SK-N-SH (cell line): ENCODE data around the gene BLCAP. TPM values are rescaled to one million over a fixed set of nuclear protein-coding genes. Genes with fewer than 3 reads are reported as not detected.

Experiments
- CTCF ChIA-PET: fragments of 300-600, 350-600 bp; formaldehyde crosslinking; extraction: SDS; loops from one replicate; lab custom pipeline; 2021; lab: Yijun Ruan, JAX
- POLR2A ChIA-PET: fragments of 350-600 bp; sonication (Branson Sonifier 250); formaldehyde crosslinking; extraction: SDS; loops from one replicate; lab custom pipeline; 2020; ENCODE audit warnings: antibody characterized with exemption, inconsistent platforms; lab: Yijun Ruan, JAX
- DNase-seq: peaks from one replicate; pipeline ENCODE4 v3.0.0; 2012
- H2AFZ ChIP-seq: fragments of 200-600 bp; sonication (generic); 2 replicates; pipeline ENCODE4 v1.8.1; 2016; ENCODE audit warnings: antibody characterized with exemption, mild to moderate bottlenecking, low read depth
- H3F3A ChIP-seq: fragments of 200-600 bp; sonication (generic); replicated peaks from 2 replicates; pipeline ENCODE3; 2016; ENCODE audit warnings: antibody characterized with exemption, mild to moderate bottlenecking; ENCODE audit not compliant: insufficient read depth
- H3K27ac ChIP-seq, 2 experiments: fragments of 200-500 bp in 1 of 2; fragments of 200-600 bp in 1 of 2; sonication (Bioruptor generic) in 1 of 2; sonication (generic), shearing (Covaris generic) in 1 of 2; 2 replicates each; pipeline versions ENCODE4 v1.5.1 to v1.6.1; 2014 to 2016; ENCODE audit warnings: low read depth in 2 of 2, inconsistent platforms in 1 of 2, low read length in 1 of 2, mild to moderate bottlenecking in 1 of 2, mixed read lengths in 1 of 2
- H3K27me3 ChIP-seq: fragments of 200-600 bp; sonication (generic), shearing (Covaris generic); 2 replicates; pipeline ENCODE4 v1.6.1; 2016; ENCODE audit warnings: mixed run types; ENCODE audit not compliant: insufficient read depth
- H3K36me3 ChIP-seq, 2 experiments: fragments of 200-500 bp in 1 of 2; fragments of 200-600 bp in 1 of 2; sonication (Bioruptor generic) in 1 of 2; sonication (generic) in 1 of 2; replicated peaks in 1 of 2; 2 replicates each; pipeline versions ENCODE3 to v1.5.1; 2014 to 2016; ENCODE audit warnings: low read length in 1 of 2, mild to moderate bottlenecking in 1 of 2; ENCODE audit not compliant: insufficient read depth in 2 of 2, control insufficient read depth in 1 of 2
- H3K4me1 ChIP-seq, 2 experiments: fragments of 200-500 bp in 1 of 2; fragments of 200-600 bp in 1 of 2; sonication (Bioruptor generic) in 1 of 2; sonication (generic), shearing (Covaris generic) in 1 of 2; 2 replicates each; pipeline versions ENCODE4 v1.5.1 to v1.6.1; 2014 to 2016; ENCODE audit warnings: low read depth in 1 of 2, low read length in 1 of 2, mixed run types in 1 of 2; ENCODE audit not compliant: insufficient read depth in 2 of 2, control insufficient read depth in 1 of 2
- H3K4me2 ChIP-seq: fragments of 200-600 bp; sonication (generic), shearing (Covaris generic); 2 replicates; pipeline ENCODE4 v1.6.1; 2017; ENCODE audit warnings: mixed run types
- H3K4me3 ChIP-seq, 2 experiments: fragments of 200-500 bp in 1 of 2; fragments of 200-600 bp in 1 of 2; sonication (Bioruptor generic) in 1 of 2; sonication (generic), shearing (Covaris generic) in 1 of 2; 2 replicates each; pipeline versions ENCODE4 v1.5.1 to v1.8.1; 2014 to 2016; ENCODE audit warnings: low read depth in 2 of 2, inconsistent platforms in 1 of 2, low read length in 1 of 2, mild to moderate bottlenecking in 1 of 2, mixed read lengths in 1 of 2, moderate library complexity in 1 of 2
- H3K79me2 ChIP-seq: fragments of 200-600 bp; sonication (generic); 2 replicates; pipeline ENCODE4 v1.8.1; 2017; ENCODE audit warnings: mild to moderate bottlenecking; ENCODE audit not compliant: insufficient read depth
- H3K9ac ChIP-seq: fragments of 200-600 bp; sonication (generic); 2 replicates; pipeline ENCODE4 v1.6.1; 2017; ENCODE audit warnings: mixed run types
- H3K9me2 ChIP-seq: fragments of 200-600 bp; sonication (generic); 2 replicates; pipeline ENCODE4 v1.6.1; 2017; ENCODE audit warnings: mixed run types
- H3K9me3 ChIP-seq: fragments of 200-600 bp; sonication (generic); 2 replicates; pipeline ENCODE4 v1.6.1; 2017; ENCODE audit warnings: mixed run types, mild to moderate bottlenecking, moderate library complexity
- H4K20me1 ChIP-seq: fragments of 200-600 bp; sonication (generic); 2 replicates; pipeline ENCODE4 v1.6.1; 2017; ENCODE audit warnings: mild to moderate bottlenecking, mixed run types; ENCODE audit not compliant: insufficient read depth
- CHD2 ChIP-seq: fragments of 150-350 bp; IDR thresholded peaks from 2 replicates; pipeline ENCODE4 v1.6.1; 2018; ENCODE audit warnings: low read length; ENCODE audit not compliant: partially characterized antibody
- CTCF ChIP-seq: fragments of 200-600 bp; sonication (generic); IDR thresholded peaks from 2 replicates; pipeline ENCODE4 v1.6.1; 2017; ENCODE audit warnings: antibody characterized with exemption, mild to moderate bottlenecking, moderate library complexity
- EZH2phosphoT487 ChIP-seq: fragments of 200-600 bp; sonication (generic); IDR thresholded peaks from 2 replicates; pipeline ENCODE4 v1.6.1; 2017; ENCODE audit warnings: low read depth, mixed run types, mild to moderate bottlenecking, antibody characterized with exemption, moderate library complexity, borderline replicate concordance
- FOXM1 ChIP-seq: IDR thresholded peaks from 2 replicates; pipeline ENCODE4 v1.4.0; 2012; ENCODE audit warnings: low read depth, mild to moderate bottlenecking
- GABPA ChIP-seq: IDR thresholded peaks from 2 replicates; pipeline ENCODE4 v1.4.0; 2012; ENCODE audit warnings: low read depth, mild to moderate bottlenecking
- IRF3 ChIP-seq: fragments of 150-350 bp; IDR thresholded peaks from 2 replicates; pipeline ENCODE4 v1.6.1; 2016; ENCODE audit warnings: mild to moderate bottlenecking, low read depth, low read length
- JUND ChIP-seq: IDR thresholded peaks from 2 replicates; pipeline ENCODE4 v1.4.0; 2012
- MXI1 ChIP-seq: IDR thresholded peaks from 2 replicates; pipeline ENCODE4 v1.6.1; 2012; ENCODE audit warnings: mild to moderate bottlenecking, low read depth, low read length, improper control_type of control experiment
- RXRA ChIP-seq: IDR thresholded peaks from 2 replicates; pipeline ENCODE4 v1.4.0; 2012; ENCODE audit warnings: low read depth, mild to moderate bottlenecking, borderline replicate concordance
- SMC3 ChIP-seq: IDR thresholded peaks from 2 replicates; pipeline ENCODE4 v1.6.1; 2012; ENCODE audit warnings: low read depth, low read length, improper control_type of control experiment
- TAF1 ChIP-seq: IDR thresholded peaks from 2 replicates; pipeline ENCODE4 v1.6.1; 2012; ENCODE audit warnings: low read depth, mild to moderate bottlenecking, low read length, moderate library complexity, borderline replicate concordance
- USF2 ChIP-seq: fragments of 150-350 bp; IDR thresholded peaks from 2 replicates; pipeline ENCODE4 v1.6.1; 2017; ENCODE audit warnings: antibody characterized with exemption, low read length, low read depth, borderline replicate concordance
- whole genome bisulfite sequencing: methylation state at CpG from one replicate; pipeline ENCODE4 v1.1.6; 2017; ENCODE audit warnings: low lambda C conversion rate; 5-methylcytosine and 5-hydroxymethylcytosine counted together
- polyA plus RNA-seq, 3 experiments: library from polyadenylated mRNA; depleted of rRNA; stranded (reverse); fragments of >200 nt; gene quantifications; 2 replicates each; pipeline ENCODE4 v1.2.3, GENCODE V29; 2012

BLCAP gene
- polyA plus RNA-seq, 1 of the 3 experiments (the other 2 are of a cell fraction), result 55.8 TPM

- POLR2A ChIA-PET, result no interaction called here
- CTCF ChIA-PET, result no interaction called here
- no peak overlapping the region for H3K9ac ChIP-seq
Measured at GRCh38 chr20:37576911-37577310, 49.2 kb upstream of the BLCAP start.

More at GRCh38 chr20:37576911-37577310, 49.2 kb upstream of the BLCAP start:
- peaks cover 0 to 3% of the 10 kb centered on the region in 2 experiments; a peak in 1 of 4 replicates for H3K4me1 ChIP-seq
- no peak for TF ChIP-seq GABPA
- no peak for TF ChIP-seq TAF1
- TF ChIP-seq RXRA, result no peak
- no peak for TF ChIP-seq IRF3
- TF ChIP-seq EZH2phosphoT487, result no peak
- no peak for TF ChIP-seq CTCF
- no peak for TF ChIP-seq JUND
- no peak for TF ChIP-seq CHD2
- TF ChIP-seq SMC3, result no peak
- no peak for TF ChIP-seq MXI1
- TF ChIP-seq FOXM1, result no peak
- TF ChIP-seq USF2, result no peak
- H3K9me3 ChIP-seq, result no peaks in the 10 kb centered on the region
- H3K36me3 ChIP-seq, result no peaks in the 10 kb centered on the region
- no peak overlapping the region for H2AFZ ChIP-seq
- H3K4me3 ChIP-seq, result no peak overlapping the region
- H3K9me2 ChIP-seq, result no peaks in the 10 kb centered on the region
- DNase-seq, result no peak
- no peaks in the 10 kb centered on the region for H3F3A ChIP-seq
- H3K27me3 ChIP-seq, result peaks cover 11% of the 10 kb centered on the region; the same call in 1 of the 2 replicates
- H3K79me2 ChIP-seq, result no peaks in the 10 kb centered on the region
- H3K27ac ChIP-seq, result no peak overlapping the region
- WGBS, result 40% methylated on average over 1 of the region's 1 CpG
- no peak overlapping the region for H3K4me2 ChIP-seq
- no peaks in the 10 kb centered on the region for H4K20me1 ChIP-seq
